LoVo (cell line): ENCODE data around the gene PIWIL4.
A peak's percentile ranks its signal among the peaks of the same experiment; 100 is the strongest.
"Not testable (repeated sequence)": the region's sequence is repeated elsewhere in the genome, so short reads cannot be mapped to it uniquely, and the experiment has no call there.

Source experiments
- DNase-seq: peaks from one replicate; pipeline ENCODE4 v3.0.0-alpha.2; 2016; ENCODE audit warnings: low spot score

The PIWIL4 gene

DNA sequence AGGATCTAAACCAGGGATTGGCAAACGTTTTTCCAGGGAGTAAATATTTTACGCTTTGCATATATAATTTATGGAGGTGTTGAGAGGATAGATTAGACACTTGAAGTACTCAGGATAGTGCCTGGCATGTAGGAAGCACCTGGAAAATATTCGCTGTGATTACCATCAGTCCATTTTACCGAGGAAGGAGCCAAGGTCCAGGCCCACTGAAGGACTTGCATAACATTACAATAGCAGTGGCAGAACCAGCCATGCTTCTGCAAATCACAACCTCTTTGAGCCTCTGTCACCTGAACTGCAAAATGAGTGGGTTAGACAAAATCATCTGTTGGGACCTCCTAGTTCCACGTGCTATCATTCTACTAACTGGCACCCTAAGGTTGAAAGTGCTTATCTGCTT, 18.0 kb upstream of the PIWIL4 start:
- no peak for DNase-seq

DNA sequence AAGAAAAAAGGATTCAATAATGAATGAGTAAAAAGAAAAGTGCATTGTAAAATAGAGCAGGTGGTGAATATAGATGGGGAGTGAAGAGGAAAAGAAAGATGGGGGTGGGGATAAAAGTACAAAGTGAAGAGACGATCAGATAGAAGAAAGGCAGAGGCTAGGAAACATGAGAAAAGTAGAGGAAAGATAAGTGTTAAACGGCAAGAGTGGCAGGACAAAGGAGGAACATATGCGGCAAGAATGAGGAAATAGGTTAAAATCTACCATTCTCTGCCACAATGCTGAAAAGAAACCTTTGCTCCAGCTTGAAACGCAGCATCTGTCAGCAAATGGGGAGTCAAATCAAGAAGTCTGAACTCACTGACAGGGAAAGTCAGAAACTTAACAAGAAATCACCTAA, 16.7 kb upstream of the PIWIL4 start:
- no peak for DNase-seq

DNA sequence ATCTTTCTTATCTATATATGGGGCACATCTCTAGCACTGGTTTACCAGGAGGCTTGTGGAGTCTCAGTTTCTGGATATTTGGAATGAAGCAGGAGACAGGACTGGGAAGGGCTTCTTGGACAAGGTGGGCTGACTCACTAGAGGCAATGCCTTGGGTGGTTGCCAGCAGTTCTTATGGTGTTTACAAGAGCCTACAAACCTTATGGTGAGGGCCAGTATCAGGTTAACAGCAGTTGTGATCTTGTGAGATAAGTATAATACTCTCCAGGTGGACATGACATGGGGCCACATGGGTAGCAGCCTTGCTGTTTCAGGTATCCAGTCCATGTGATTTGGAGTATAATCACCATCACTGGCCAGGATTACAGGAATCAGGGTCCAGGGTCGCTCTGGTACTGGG, 13.2 kb upstream of the PIWIL4 start:
- DNase-seq = peak; percentile 58

DNA sequence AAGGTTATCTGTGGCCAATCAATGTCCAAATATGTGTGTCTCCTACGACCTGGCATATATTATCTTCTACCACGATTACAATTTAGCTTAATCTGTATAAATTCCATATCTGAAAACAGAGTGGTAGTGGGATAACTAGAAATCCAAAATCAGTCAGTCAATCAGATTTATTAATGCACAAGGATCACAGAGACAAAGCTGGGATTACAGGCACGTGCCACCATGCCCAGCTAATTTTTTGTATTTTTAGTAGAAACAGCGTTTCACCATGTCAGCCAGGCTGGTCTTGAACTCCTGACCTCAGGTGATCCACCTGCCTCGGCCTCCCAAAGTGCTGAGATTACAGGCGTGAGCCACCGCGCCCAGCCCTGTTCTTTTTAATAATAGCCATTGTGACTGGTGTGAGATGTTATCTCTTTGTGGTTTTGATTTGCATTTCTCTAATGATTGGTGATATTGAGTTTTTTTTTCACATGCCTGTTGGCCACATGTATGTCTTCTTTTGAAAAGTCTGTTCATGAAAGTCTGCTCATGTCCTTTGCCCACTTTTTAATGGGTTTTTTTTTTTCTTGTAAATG, 11.3 kb upstream of the PIWIL4 start:
- DNase-seq = not testable (repeated sequence)

DNA sequence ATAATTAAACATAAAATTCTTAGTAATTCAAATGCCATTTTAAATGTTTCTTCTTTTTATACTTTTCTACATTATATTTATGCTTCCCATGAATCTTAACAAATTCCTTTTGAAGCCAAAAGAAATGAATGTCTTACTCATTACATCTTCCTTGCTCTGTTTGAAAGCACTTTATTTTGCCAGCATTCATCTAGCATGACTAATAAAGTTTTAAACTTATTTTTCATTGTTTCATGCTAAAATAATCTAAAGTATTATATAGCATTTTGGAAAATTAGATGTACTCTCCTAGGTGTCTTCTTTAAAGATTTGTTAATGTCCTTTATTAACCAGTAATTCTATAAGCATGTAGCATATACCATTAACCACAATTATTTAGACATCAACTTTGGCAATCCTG, 9.7 kb upstream of the PIWIL4 start:
- DNase-seq = no peak

DNA sequence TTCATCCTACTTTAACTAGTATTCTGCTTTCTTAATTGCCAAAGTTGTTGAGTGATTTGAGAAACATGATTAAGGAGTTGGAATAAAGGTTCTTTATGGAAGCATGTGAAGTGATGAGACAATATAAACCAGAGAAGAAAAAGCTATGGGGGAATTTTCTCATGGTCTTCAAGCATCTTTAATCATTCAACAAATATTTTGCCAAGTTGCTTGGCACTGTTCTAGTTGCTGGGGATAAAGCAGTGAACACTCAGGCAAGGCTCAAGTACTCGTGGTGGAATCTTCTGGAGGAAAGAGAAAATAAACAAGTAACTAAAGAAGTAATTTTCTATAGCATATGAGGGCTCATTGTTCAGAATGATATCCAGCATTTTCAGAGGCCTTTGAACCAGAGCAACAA, 9.2 kb upstream of the PIWIL4 start:
- DNase-seq = no peak

DNA sequence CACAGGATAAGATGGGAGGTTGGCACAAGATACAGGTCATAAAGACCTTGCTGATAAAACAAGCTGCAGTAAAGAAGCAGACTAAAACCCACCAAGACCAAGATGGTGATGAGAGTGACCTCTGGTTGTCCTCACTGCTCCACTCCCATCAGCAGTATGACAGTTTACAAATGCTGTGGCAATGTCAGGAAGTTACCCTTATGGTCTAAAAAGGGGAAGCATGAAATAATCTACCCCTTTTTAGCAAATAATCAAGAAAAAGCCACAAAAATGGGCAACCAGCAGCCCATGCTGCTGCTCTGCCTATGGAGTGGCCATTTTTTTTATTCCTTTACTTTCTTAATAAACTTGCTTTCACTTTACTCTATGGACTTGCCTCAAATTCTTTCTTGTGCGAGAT, 8.7 kb upstream of the PIWIL4 start:
- DNase-seq = no peak

DNA sequence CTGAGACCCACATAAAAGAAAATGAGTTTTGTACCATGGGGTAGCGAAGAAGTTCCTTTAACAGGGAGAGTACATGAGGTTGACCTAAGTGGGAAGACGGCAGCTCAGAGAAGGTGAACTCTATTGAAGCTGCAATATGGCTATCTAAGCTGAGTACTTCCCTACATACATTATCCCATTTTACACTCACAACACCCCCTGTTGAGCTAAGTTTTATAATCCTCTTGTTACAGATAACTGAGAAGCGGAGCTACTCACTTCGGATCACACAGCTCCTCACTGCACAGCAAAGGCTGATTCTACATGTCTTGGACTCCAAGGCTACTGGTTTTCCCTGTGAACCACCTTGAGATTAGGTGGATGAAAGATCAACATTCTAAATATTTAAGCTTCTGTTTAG, 8.2 kb upstream of the PIWIL4 start:
- DNase-seq = no peak

DNA sequence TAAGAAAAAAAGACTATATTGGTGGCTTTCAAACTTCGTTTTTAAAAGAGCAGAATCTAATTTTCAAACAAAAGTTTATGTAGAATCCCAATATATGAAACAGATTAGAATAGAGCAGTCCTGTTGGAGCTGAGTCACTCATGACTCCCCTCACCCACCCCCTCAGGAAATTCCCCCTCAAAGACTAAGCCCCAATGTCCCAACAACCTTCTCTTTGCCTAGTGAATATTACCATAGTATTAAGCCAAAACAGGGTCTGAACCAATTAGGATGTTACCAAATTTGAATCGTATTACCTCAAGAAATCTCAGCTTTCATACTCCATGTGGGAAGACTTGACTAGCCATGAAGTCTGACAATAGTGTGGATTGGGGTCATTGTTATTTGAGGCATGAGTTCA, 7.8 kb upstream of the PIWIL4 start:
- DNase-seq = no peak

DNA sequence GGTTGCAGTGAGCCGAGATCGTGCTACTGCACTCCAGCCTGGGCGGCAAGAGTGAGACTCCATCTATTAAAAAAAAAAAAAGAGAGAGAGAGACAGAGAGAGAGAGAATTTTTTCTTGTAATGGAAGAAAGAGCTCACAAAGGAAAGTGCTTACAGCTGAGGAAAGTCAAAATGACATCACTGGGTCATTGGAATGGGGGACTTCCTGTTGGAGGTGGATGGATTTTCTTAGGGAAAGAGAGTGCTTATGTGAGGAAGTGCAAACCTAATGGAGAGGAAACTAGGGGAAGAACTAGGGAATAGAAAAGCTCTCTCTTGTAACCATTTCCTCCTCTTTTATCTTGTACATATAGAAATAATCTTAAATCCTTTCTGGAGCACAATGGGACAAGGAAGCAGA, 6.3 kb upstream of the PIWIL4 start:
- no peak for DNase-seq

DNA sequence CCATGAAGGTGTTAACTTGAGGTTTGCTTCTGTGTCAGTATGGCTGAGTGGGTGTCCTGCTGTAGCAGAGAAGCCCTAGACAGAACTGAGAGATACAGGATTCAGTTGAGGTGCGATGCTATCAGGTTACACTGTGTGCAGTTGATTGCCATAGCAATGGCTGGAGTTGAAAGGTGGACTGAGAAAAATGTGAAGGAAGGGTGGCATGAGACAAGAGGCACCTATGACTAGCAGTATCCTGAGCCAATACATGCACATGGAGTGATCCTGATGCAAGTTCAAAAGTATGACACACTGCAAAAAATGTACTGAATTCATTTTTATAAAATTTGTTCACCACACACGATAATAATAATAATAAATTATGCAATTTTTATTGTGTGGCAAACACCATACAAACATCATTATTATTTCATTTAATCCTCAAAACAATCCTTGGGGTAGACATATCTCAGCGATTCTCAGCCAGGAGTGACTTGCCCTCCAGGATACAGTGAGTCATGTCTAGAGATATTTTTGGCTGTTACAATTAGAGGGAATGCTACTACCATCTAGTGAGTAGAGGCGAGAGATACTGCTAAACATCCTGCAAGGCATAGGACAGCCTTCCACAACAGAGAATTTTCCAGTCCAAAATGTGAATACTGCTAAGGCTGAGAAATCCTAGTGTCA, 3.9 kb upstream of the PIWIL4 start:
- DNase-seq = no peak

DNA sequence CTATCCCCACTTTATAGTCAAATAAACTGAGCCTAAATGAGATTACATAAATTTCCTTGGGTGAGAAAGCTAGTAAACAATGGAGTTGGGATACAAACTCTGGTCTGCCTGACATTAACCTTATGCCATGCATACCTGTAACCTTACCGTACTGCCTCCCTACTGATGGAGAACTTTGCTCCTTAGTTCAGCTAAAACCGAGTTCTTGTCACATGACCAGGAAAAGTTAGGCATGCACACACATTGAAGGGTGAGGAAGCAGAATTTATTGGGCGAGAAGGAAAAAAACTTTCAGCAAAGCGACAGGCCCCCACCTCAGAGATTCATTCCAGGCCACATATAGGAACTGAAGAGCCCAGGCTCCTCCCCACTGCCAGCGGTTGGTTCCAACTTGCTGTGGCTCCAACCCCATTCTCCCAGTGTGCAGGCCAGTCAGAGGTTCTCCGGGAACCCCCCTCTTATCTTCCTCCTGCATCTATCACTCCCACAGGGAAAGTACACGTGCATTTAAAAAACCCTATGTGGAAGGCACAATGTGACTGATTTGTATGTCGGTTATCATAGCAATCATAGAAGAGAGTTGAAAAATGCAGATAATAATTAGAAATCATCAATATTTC, 3.2 kb upstream of the PIWIL4 start:
- no peak for DNase-seq

DNA sequence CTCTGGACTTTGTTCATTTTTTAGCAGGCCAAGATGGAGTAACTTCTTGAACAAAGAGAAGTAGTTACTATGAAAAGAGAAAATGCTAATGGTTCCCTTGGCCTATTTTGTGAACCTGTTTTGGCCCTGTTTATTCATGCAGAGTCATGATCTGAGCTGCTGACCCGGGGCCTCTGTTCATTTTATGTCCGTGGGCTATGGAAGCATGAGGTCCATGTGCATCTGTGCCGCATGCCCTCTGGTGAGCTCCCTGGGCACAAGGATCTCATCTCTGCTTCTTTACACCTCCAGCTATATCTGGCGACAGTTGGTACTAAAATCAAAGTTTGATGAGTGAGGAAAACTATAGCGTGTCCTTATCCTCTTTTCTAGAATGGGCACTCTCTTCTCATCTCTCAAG, 1.0 kb downstream of the PIWIL4 start:
- DNase-seq = no peak

DNA sequence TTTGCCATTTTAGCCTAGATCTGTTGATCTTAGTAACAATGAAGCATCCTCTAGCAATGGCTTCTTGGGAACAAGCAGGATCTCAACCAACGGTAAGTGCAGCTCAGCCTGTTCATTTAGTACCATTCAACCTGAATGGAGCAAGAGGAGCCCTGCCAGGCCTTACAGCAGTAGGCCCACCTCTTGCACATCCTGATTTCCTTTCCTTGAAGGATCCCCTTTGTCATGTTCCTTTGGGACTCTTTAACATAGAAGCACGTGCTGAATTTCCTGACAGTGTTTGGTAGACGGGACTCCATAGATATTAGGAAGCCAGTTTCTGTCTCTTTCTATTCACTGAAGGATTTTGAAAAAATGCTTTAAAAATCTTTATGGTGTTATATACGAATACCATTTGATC, 1.5 kb downstream of the PIWIL4 start:
- DNase-seq = no peak

DNA sequence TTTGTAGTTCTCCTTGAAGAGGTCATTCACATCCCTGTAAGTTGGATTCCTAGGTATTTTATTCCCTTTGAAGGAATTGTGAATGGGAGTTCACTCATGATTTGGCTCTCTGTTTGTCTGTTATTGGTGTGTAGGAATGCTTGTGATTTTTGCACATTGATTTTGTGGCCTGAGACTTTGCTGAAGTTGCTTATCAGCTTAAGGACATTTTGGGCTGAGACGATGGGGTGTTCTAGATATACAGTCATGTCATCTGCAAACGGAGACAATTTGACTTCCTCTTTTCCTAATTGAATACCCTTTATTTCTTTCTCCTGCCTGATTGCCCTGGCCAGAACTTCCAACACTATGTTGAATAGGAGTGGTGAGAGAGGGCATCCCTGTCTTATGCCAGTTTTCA, 5.8 kb downstream of the PIWIL4 start:
- not testable (repeated sequence) for DNase-seq

DNA sequence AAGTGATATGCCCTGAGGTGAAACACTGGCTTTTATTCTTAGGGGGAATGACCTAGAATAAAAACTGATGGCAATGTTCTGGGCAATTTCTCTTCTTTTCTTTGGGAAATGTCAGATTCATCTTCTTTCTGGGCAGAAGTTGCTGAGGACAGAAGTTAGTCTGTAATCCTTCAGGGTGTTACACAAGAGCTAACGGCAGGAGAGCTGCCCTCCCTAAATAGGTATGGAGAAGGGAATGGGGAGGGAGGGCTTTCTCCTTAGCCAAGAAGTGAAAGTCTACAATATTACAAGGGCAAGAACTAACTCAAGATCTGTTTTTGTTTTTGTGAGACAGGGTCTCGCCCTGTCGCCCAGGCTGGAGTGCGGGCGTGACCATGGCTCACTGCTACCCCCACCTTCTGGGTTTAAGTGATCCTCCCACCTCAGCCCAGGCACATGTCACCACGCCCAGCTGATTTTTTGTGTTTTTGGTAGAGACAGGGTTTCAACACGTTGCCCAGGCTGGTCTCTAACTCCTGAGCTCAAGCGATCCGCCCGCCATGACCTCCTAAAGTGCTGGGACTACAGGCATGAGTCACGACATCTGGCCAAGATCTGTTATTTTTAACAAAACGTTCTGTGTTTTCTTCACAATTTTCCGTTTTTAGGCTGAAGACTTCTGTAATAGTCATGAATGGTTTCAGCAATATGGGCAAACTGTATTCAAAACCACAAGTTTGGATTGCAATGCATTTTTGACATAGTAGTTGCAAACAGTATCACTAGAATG, 7.2 kb downstream of the PIWIL4 start:
- no peak for DNase-seq

DNA sequence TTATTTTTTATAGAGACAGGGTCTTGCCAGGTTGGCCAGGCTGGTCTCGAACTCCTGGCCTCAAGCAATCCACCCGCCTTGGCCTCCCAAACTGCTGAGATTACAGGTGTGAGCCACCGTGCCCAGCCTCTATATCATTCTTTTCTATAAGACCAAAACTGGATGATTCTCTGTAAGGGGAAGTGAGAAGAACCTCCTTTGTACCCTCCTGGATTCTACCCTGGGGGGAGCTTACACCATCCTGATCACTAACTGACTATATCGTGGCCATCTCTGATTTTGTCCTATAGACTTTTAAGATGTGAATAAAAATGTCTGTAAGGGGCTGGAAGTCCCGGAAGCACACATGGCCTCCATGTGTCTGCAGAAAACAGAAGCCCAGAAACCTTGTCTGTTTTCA, 9.1 kb downstream of the PIWIL4 start:
- DNase-seq = no peak

DNA sequence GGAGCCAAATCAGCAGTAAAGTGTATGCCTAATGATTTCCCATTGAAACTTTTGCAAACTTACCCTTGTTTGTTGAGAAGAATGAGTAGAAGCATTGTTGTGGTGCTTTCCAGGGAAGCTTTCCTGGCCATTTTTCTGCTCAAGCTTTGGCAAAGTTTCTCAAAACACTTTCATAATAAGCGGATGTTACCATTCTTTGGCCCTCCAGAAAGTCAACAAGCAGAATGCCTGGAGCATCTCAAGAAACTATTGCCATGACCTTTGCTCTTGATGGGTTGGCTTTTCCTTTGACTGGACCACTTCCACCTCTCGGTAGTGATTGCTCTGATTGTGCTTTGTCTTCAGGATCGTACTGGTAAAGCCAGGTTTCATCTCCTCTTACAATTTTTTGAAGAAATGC, 10.7 kb downstream of the PIWIL4 start:
- no peak for DNase-seq

DNA sequence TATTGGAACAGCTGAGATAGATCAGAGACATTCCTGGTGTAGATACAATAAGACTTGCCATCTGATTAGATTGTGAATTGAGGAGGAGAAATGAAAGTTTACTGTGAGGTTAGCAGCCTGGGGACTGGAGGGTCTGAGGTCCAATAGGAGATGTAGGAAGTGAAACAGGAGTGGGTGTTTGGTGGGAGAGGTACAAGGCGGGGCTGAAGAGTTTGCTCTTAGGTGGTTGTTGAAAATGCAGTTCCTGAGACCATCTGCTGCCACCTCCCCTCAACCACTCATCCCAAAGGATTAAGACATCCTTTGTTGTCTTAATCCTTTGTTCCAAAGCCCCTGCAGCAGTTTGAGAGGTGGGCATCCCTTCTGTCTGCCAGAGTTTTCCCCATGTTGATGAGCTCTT, 14.8 kb downstream of the PIWIL4 start:
- DNase-seq = no peak

DNA sequence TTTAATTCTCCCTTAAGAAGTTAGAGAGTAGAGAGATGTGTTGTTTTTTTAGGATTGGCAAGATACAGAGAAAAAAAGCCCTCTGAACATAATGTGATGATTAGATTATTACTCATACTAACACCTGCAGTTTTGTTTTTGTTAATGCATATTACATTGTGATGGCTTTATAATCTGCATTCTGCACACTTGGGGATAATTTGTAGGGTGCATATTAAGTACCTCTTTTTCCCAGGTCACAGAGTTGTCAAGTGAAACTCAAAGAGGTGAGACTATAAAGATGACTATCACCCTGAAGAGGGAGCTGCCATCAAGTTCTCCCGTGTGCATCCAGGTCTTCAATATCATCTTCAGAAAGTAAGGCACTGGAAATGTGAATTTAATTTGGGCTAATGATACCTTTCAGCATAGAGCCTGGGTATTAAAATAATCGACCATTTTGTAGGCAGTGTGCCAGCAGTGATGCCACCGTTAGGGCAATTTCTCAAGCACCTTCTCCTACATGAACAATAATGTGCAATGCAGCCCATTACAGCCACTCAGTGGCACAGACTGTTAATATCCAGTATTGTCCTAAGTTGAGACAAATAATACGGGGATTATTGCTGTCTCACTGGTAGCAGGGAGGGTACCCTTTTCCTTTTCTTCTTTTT, 16.2 kb downstream of the PIWIL4 start:
- no peak for DNase-seq

DNA sequence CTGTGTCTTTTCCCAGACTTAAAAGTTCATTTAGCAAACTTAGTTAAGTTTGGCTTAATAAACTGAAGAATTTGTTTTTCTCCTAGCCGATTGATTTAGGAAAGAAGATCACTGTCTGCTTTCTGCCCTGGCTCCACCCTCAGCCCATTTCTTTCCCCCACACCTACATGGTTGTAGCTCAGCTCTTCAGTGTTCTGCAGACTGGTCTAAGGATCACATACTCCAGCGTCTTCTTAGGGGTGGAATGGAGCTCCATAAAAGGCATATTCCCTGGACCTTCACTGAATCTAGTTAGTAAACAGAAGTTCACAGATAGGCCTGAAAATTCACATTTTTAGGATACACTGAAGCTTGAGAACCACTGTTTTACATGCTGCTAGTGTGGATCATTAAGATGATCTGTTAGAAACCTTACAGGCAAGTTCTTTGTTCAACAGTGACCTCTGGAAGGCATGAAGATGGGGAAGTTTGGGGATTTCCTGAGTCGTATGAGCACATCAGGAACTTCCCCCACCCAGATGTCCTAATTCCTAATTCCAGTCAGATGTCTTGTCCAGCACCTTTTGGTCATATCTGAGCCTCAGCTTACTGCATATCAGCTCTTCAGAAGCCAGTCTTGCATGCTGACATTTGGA, 16.8 kb downstream of the PIWIL4 start:
- DNase-seq = no peak

DNA sequence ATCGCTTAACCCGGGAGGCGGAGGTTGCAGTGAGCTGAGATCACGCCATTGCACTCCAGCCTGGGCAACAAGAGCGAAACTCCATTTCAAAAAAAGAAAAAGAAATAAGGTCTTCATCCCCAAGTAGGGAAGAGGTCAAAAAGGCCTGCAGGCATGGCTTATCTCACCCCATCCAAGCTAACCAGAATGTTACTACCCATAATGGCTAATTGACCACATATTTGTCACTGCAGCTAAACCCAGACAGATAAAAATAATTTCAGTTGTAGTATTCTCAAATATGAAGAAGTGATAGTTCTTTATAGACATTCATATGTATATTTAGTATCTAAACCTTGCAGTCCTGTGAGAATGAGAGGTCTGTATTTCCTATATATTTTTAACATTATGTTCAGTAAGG, 17.8 kb downstream of the PIWIL4 start:
- DNase-seq = no peak
